Measurements from ENCODE around the gene WFDC6. TPM values are rescaled to one million over a fixed set of nuclear protein-coding genes. Genes with fewer than 3 reads are reported as not detected.

WFDC6 gene
- total RNA-seq, 1 donor from 2014 or later = not detected

DNA sequence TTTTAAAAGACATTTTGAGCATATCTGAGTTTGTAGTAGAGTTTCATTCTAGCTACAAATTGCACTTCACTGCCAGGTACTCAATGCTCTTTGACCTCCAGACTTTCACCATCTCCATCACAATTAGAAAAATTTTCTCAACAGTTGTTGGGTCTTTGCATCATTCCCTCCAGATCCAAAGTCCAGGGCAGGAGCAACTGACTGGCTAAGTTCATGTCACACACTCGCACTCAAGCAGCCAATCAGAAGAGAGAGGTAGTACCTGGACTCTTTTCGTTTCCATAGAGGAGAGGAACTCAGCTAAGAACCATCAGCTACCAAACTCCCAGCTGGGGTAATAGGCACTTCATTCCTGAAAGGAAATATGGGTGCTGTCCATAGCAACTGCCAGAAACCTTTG, 32.9 kb downstream of the WFDC6 start:
- no peak for DNase-seq (ENCODE audit: low spot score in 2 of 2, unreplicated experiment in 2 of 2)
- no peak overlapping the region for H3K4me3 Mint-ChIP-seq
- H3K4me1 Mint-ChIP-seq = peaks cover 9% of the 10 kb centered on the region
- H3K27me3 Mint-ChIP-seq (ENCODE audit: low read depth) = peaks cover 22% of the 10 kb centered on the region
- H3K9me3 Mint-ChIP-seq = no peaks in the 10 kb centered on the region
- TF ChIP-seq, protein P1, sequence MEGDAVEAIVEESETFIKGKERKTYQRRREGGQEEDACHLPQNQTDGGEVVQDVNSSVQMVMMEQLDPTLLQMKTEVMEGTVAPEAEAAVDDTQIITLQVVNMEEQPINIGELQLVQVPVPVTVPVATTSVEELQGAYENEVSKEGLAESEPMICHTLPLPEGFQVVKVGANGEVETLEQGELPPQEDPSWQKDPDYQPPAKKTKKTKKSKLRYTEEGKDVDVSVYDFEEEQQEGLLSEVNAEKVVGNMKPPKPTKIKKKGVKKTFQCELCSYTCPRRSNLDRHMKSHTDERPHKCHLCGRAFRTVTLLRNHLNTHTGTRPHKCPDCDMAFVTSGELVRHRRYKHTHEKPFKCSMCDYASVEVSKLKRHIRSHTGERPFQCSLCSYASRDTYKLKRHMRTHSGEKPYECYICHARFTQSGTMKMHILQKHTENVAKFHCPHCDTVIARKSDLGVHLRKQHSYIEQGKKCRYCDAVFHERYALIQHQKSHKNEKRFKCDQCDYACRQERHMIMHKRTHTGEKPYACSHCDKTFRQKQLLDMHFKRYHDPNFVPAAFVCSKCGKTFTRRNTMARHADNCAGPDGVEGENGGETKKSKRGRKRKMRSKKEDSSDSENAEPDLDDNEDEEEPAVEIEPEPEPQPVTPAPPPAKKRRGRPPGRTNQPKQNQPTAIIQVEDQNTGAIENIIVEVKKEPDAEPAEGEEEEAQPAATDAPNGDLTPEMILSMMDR (IDR thresholded peaks at IDR 0.05; ENCODE audit: unreplicated experiment) = no peak
- H3K36me3 Mint-ChIP-seq = no peaks in the 10 kb centered on the region
- H3K27ac Mint-ChIP-seq = no peak overlapping the region

DNA sequence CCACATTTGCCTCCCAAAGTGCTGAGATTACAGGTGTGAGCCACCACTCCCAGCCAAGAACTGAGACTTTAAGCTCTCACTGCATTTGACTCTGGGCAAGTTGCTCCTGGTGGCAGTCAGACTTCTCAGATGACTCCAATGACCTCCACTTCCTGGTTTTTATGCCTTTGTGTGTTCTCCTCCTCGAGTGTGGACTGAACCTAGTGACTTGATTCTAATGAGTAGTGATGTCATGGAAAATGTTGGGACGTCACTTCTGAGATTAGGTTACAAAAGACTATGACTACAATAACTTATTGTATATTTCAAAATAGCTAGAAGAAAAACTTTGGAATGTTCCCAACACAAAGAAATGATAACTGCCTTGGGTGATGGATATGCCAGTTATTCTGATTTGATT, 35.9 kb downstream of the WFDC6 start:
- H3K27ac Mint-ChIP-seq = no peak overlapping the region
- TF ChIP-seq, protein P1 (IDR thresholded peaks at IDR 0.05; ENCODE audit: unreplicated experiment) = no peak
- no peak for DNase-seq (ENCODE audit: low spot score in 2 of 2, unreplicated experiment in 2 of 2)
- H3K36me3 Mint-ChIP-seq = no peaks in the 10 kb centered on the region
- no peaks in the 10 kb centered on the region for H3K4me1 Mint-ChIP-seq
- H3K27me3 Mint-ChIP-seq (ENCODE audit: low read depth) = peaks cover 30% of the 10 kb centered on the region
- H3K9me3 Mint-ChIP-seq = no peaks in the 10 kb centered on the region
- H3K4me3 Mint-ChIP-seq = no peak overlapping the region

DNA sequence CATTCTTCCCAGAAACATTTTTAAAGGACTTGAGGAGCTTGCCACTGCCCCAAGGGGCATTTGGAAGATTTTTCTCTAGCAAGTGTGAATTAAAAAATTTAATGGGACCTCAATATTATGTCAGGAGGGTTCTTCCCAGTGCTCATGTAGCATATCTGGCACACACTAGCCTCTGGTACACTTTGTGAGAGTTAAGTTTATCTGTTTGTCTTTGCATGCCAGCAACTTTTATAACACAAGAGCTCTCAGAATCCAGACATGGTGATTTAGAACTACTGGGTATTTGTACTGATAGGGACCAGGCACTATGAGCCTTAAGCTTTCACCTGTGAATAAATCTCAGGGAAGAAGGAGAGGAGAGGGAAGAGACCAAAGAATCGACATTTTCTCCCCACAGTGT, 36.7 kb downstream of the WFDC6 start:
- no peaks in the 10 kb centered on the region for H3K9me3 Mint-ChIP-seq
- H3K36me3 Mint-ChIP-seq = no peaks in the 10 kb centered on the region
- DNase-seq (ENCODE audit: low spot score in 2 of 2, unreplicated experiment in 2 of 2) = no peak
- no peak overlapping the region for H3K4me3 Mint-ChIP-seq
- peaks cover 30% of the 10 kb centered on the region for H3K27me3 Mint-ChIP-seq (ENCODE audit: low read depth)
- no peaks in the 10 kb centered on the region for H3K4me1 Mint-ChIP-seq
- H3K27ac Mint-ChIP-seq = no peak overlapping the region
- TF ChIP-seq, protein P1 (IDR thresholded peaks at IDR 0.05; ENCODE audit: unreplicated experiment) = no peak

DNA sequence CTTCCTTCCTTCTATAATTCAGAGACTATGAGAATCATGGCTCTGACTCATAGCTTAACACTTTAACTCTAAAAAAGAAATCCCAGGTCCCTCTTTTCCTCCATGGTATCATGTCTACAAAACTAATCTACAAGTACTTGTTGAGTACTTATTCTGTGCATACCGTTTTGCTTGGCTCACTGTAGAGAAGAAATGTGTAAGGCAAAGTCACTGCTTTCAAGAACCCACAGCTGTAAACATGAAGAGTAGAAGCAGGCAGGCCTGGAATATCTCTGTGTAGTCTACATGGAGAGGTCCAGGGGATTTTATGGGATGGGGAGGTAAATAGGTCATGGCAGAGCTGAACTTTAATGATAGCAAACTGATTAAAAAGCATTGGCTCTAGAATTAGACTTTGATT, 37.7 kb downstream of the WFDC6 start:
- H3K4me3 Mint-ChIP-seq = no peak overlapping the region
- no peaks in the 10 kb centered on the region for H3K9me3 Mint-ChIP-seq
- no peaks in the 10 kb centered on the region for H3K36me3 Mint-ChIP-seq
- DNase-seq (ENCODE audit: low spot score in 2 of 2, unreplicated experiment in 2 of 2) = no peak
- TF ChIP-seq, protein P1 (IDR thresholded peaks at IDR 0.05; ENCODE audit: unreplicated experiment) = no peak
- H3K27ac Mint-ChIP-seq = no peak overlapping the region
- peaks cover 32% of the 10 kb centered on the region for H3K27me3 Mint-ChIP-seq (ENCODE audit: low read depth)
- H3K4me1 Mint-ChIP-seq = no peaks in the 10 kb centered on the region

DNA sequence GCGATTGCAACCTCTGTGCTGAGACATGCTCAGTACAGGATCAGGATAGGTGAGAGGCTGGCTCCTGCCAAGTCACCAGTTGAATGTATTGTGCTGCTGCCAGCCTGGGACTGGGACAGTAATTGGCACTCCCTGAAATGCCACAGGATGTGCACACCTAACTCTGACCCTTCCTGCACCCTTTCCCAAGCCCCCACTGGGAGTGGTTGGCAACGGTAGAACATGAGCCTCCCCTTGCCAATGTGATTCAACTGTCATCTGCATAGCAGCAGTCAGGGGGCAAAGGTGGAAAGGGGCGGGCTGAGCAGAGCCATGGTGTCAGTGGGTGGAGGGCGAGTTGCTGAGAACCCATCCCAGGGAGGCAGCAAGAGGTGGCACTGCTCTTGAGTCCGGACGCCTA, 39.3 kb downstream of the WFDC6 start:
- TF ChIP-seq, protein P1 (IDR thresholded peaks at IDR 0.05; ENCODE audit: unreplicated experiment) = no peak
- DNase-seq (ENCODE audit: low spot score in 2 of 2, unreplicated experiment in 2 of 2) = no peak
- no peaks in the 10 kb centered on the region for H3K4me1 Mint-ChIP-seq
- H3K36me3 Mint-ChIP-seq = no peaks in the 10 kb centered on the region
- peaks cover 41% of the 10 kb centered on the region for H3K27me3 Mint-ChIP-seq (ENCODE audit: low read depth)
- no peak overlapping the region for H3K4me3 Mint-ChIP-seq
- no peaks in the 10 kb centered on the region for H3K9me3 Mint-ChIP-seq
- no peak overlapping the region for H3K27ac Mint-ChIP-seq

DNA sequence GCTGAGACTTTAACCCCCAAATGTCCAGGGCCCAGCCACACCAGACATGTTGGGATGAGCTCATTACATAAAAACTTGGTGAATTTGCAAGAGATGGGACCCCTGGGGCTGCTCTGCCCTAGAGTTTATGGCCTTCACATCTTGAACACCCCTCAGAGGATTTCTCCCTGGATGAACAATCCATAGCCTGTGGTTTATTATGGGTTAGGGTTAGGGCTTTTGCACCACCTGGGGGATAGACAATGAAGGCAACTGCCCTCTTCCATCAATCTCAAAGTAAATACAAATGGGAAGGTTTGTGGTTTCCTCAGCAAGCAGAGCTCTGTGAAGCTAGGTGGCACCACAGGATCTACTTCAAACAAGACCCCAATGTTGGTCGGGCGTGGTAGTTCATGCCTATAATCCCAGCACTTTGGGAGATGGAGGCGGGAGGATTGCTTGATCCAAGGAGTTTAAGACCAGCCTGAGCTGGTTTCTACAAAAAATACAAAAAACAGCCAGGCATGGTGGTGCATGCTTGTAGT, 41.2 kb downstream of the WFDC6 start:
- Mint-ChIP-seq H3K4me3 (no peak overlapping the region), H3K4me1 (no peaks in the 10 kb centered on the region), H3K27me3 (ENCODE audit: low read depth) (peaks cover 41% of the 10 kb centered on the region), H3K36me3 (no peaks in the 10 kb centered on the region), H3K9me3 (no peaks in the 10 kb centered on the region), H3K27ac (no peak overlapping the region)
- TF ChIP-seq, protein P1 (IDR thresholded peaks at IDR 0.05; ENCODE audit: unreplicated experiment) = no peak
- DNase-seq (ENCODE audit: low spot score in 2 of 2, unreplicated experiment in 2 of 2) = no peak
